Fibroblast of skin of right quadriceps (primary cell): ENCODE measurements around the gene KNSTRN.

Experiments used
- DNase-seq: peaks from one replicate; pipeline ENCODE4 v3.0.0-alpha.2; 2013

The KNSTRN gene

GRCh38 chr15:40382580-40383456 lies at the start of gene KNSTRN:
KNSTRN (plus strand) TSS chr15:40382721; CDS start chr15:40382836, 115 bp downstream.
- DNase-seq, result peak; percentile 92

GRCh38 chr15:40333922-40334492 lies 48.5 kb upstream of the KNSTRN start:
- peak; percentile 77 for DNase-seq

GRCh38 chr15:40334541-40334940 lies 48.0 kb upstream of the KNSTRN start:
- DNase-seq, result no peak

- DNase-seq, result no peak
Observed at GRCh38 chr15:40334941-40335795, 47.4 kb upstream of the KNSTRN start.

- no peak for DNase-seq
Observed at GRCh38 chr15:40335938-40336743, 46.4 kb upstream of the KNSTRN start.

GRCh38 chr15:40336744-40337122 lies 45.8 kb upstream of the KNSTRN start:
- no peak for DNase-seq

- DNase-seq, result no peak
Observed at GRCh38 chr15:40337597-40337996, 44.9 kb upstream of the KNSTRN start.

- peak; percentile 73 for DNase-seq
Observed at GRCh38 chr15:40338041-40338657, 44.4 kb upstream of the KNSTRN start.

GRCh38 chr15:40338921-40339620 lies 43.5 kb upstream of the KNSTRN start:
- peak; percentile 87 for DNase-seq

GRCh38 chr15:40339621-40339945 lies 42.9 kb upstream of the KNSTRN start:
- no peak for DNase-seq

GRCh38 chr15:40340038-40340739 lies 42.3 kb upstream of the KNSTRN start:
- DNase-seq, result peak; percentile 81

- DNase-seq, result peak; percentile 86
Observed at GRCh38 chr15:40340740-40341400, 41.7 kb upstream of the KNSTRN start, which contains the start of gene CCDC9B. CCDC9B (minus strand) TSS chr15:40340939; CDS start chr15:40340819, 120 bp downstream.

GRCh38 chr15:40342416-40343320 lies 39.9 kb upstream of the KNSTRN start:
- DNase-seq, result peak; percentile 40

GRCh38 chr15:40343512-40343911 lies 39.0 kb upstream of the KNSTRN start:
- DNase-seq, result peak; percentile 94

GRCh38 chr15:40344217-40344616 lies 38.3 kb upstream of the KNSTRN start:
- DNase-seq, result peak; percentile 41

- peak; percentile 61 for DNase-seq
Observed at GRCh38 chr15:40344631-40345120, 37.8 kb upstream of the KNSTRN start.

- no peak for DNase-seq
Observed at GRCh38 chr15:40345225-40345866, 37.2 kb upstream of the KNSTRN start.

- DNase-seq, result no peak
Observed at GRCh38 chr15:40345867-40346578, 36.5 kb upstream of the KNSTRN start.
